HG02973 (cell line): ENCODE data around the gene UBALD2.
"Not testable (repeated sequence)": the region's sequence is repeated elsewhere in the genome, so short reads cannot be mapped to it uniquely, and the experiment has no call there.

Experiments used
- ATAC-seq: cut with Tn5 transposase; IDR thresholded peaks from one replicate; pipeline ENCODE4 v1.9.1; 2021; ENCODE audit warnings: moderate library complexity; ENCODE audit not compliant: unreplicated experiment

The UBALD2 gene

DNA sequence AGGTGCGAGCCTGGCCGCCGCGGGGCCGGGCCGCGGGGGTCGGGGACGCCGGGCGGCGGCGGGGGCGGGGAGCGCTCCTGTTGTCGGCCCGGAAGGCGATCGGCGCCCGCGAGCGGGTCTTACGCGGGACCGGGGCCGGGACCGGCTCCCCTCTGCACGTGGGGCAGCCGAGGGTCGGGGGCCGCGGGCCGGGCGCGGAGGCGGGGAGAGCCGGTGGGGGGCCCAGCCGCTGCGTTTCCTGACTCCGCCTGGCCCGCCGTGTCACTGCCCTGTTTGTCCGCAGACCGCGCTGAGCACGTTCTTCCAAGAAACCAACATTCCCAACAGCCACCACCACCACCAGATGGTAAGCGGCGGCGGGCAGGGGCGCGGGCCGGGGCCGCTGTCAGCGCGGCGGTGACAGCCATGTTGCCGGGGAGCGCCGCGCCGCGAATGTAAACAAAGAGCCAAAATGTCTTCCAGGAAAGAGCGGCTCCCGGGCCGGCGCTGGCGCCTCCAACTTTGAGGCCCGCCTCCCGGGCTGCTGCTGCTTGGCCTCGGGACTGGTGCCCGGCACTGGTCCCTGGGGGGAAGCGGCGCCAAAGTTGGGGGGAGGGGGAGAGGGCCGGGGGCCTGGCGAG lies 586 bp downstream of the UBALD2 start:
- no peak for ATAC-seq

DNA sequence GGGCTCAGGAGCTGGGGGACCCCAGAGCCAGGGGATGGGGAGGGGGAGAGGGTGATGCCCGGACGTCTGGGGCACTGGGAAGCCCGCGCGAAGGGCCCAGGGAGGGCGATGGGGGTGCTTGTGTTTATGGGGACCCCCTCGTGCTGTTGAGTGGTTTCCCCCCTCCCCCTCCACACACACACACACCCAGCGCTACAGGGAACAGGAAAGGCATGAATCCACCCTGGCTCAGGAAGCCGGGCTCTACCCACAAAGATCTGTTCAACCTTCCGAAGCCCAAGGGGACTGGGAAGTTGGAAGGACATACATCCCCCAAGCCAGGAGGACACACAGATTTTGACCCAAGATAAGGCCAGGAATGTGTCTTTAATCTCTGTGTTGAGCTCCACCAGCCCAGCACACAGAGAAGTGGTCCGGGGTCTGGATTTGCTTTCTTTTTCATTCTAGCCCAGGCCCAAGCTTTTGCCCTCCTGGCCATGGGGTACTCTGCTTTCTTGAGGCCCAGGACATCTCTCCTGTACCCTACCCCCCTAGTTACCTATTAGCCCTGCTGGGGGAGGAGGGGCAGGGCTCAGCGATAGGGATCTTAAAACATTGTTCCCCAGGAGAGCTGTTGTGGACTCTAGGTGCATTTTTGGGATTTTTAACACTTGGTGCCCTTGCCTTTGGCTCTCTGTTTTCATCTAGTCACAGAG lies 1.2 kb downstream of the UBALD2 start:
- no peak for ATAC-seq

DNA sequence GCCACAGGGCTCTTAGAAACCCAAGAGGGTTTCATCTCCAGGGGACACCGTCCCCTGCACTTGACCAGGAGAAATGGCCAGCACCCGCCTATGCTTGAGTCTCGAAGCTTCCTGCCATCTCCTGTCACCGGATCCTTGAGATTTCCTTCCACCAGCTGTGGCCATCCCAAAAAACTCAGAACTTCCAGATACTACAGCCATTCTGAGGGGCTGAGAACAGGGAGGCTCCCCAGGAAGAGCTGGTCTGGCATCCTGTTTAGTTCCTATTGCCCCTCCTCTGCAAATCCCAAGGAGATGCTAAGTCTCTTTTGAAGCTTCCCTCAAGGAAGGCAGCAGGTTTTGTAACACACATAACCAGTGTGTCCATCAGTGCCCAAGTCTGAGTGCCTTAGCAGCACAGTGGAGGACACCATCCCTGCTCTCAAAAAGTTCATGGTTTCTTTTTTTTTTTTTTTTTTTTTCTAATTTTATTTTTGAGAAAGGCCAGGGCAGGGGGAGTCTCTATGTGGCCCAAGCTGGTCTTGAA lies 2.0 kb downstream of the UBALD2 start:
- ATAC-seq, result no peak

DNA sequence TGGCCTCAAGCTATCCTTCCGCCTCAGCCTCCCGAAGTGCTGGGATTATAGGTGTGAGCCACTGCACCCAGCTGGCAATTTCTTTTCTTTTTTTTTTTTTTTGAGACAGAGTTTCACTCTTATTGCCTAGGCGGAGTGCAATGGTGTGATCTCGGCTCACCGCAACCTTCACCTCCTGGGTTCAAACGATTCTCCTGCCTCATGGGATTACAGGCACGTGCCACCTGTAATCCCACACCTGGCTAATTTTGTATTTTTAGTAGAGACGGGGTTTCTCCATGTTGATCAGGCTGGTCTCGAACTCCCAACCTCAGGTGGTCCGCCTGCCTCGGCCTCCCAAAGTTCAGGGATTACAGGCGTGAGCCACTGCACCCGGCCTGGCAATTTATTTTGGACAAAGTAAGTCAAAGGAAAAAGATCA lies 2.4 kb downstream of the UBALD2 start:
- ATAC-seq, result not testable (repeated sequence)

DNA sequence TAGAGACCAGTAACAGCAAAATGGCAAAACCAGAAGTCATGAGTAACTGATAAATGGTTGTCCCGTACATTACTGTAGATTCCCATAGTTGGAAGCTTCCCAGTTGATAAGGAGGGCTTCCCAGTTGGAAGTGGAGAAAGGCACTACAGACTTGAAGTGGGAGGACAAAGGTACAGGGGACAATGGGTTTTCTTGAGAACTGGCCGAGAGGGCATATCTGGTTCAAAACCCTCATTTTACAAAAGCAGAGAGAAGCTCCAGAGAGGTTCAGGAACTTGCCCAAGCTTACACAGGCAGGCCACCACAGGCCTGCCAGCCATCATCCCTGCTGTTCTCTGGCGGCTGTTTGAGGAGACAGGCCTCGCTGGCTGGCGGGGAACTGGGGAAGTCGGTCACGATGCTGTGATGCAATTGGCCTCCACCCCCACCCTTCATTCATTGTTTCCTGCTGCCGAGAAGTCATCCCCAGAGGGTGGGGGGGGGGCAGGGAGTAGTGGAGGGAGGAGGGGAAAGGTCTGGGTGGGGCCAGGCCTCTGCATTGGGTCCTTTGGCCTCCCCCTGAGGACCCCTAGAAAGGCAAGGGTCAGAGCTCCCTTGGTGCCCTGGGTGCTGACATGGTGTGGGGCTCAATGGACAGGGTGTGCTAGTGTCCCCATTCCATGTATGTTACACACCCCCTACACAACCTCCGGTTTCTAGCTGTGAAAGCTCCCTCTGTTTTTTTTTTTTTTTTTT lies 3.0 kb downstream of the UBALD2 start:
- ATAC-seq, result no peak

DNA sequence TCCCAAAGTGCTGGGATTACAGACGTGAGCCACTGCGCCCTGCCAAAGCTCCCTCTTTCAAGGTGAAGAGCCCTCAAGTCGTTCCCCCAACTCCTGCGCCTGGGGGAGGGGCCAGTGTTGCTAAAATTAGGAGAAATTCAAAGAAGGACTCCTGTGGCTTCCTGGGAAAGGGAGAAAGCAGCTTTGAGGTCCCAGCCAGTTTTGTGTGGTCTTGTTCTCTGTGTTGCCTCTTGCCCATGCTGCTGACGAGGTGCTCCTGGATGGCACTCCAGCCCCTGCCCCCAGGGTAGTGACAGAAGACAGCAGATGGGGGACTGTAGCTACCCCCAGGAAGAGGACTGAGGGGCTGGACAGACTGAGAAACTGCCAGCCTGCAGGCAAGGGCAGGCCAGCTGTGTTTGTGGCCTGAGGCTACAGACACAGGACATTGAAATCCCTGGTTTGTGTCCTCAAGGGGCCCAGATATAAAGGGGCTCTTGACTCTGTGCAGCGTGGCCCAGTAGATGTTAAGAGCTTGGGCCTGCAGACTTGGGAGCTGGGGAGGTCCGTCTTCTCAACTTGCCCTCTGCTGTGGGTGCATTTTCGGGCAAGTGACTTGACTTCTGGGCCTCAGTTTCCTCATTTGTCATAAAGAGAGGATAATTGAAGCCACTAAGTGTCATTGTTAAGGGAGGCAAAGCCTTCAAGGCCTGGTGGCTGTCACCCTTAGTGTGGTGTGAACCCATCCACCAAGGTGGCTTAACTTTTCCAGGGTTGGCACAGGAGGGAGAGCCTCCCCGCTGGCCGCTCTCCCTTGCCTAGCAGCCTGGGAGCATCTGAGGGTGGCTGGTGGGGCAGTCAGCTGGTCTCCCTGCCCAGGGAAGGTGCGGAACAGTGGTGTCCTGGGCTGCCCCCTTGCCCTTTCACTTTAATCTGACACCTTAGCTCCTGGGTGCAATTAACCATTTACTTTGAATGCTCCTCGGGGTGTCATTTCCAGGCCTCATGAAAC lies 4.1 kb downstream of the UBALD2 start:
- ATAC-seq, result no peak

DNA sequence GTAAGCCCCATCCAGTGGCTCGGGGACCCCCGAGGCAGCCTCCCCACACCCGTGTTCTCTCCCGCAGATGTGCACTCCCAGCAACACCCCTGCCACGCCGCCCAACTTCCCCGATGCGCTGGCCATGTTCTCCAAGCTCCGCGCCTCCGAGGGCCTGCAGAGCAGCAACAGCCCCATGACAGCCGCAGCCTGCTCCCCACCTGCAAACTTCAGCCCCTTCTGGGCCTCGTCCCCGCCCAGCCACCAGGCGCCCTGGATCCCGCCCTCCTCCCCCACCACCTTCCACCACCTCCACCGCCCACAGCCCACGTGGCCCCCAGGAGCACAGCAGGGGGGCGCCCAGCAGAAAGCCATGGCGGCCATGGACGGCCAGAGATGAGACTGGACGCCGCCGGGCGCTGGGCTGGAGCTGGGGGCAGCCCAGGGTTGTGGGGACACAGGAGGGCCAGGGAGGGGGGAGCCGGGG lies 5.0 kb downstream of the UBALD2 start:
- no peak for ATAC-seq

DNA sequence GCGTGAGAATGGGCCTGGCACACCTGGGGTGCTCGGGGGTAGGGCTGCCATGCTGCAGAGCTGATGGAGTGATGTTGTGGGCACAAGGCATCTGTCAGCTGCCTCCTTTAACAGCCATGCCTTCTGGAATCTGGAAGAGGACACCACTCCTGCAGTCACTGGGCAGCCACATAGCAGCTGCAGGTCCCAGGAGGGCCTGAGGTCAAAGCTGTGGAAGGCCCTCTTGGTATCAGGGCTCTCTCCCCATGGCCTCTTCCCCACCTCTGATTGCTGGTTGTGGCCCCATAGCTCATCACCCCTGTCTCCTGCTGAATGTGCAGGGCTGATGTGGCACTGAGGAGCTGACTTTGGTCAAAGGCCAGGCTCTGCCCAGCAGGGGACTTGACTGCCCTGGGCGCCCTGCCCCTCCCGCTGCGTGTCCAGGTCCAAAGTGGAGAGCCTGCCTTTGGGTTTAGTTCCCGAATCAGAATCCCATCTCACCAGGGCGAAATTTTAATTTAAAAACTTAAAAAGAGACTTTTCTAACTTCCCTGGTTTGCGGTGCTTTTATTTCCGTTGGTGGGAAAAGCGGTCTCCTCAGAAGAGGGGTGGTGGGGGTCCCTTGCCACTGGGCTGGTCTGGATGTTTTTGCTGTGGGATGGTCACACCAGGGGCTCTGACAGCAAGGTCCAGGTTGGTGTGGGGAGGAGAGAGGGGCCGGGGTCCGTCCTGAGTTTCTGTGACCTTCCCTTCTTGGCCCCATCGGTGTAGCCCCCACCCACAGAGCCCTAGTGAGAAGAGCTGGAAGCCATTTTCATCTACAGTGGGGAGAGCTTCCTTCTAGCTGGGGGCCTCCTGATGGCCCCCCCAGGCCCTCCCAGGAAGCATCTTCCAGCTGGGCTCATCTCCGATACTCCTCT lies 5.9 kb downstream of the UBALD2 start:
- peak; percentile 1 for ATAC-seq

DNA sequence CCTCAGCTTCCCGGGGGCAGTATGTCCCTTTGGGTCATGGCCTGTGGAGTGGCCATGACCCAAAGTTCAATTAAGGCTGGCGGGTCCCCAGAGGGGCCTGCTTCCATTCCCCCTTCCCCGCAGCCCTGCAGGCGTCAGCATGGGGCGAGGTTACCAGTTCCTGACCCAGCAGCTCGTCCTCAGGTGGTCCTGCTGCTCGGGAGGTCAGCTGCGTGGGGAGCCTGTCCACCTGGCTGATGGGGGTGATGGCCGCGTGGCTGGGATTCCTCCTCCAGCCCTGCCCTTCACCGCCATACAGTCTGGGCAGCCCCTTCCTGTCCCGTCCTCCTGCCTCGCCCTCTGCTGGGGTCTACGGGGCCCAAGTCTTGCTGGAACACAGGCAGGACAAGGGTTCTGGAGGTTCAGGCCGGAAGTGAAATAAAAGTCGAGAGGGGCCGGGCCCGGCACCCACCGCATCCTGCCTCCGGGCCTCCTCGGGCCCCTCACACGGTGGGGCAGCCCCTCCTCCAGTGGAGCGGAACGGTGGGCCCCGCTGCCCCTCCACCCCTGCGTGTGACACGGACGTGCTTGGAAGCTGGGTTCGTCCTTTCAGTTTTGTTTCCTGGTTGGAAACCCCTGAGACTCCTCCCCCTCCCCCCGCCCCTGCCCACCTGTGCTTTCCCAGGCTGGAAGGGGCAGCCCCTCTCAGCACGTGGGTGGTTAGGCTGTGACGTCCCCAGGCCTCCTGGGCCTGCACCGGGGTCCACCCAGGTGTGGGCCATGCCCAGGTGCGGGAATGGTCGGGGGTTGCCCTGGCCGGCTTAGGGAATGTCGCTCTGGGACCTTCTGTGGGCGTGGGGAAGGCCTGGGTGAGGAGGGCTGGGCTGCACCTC lies 6.8 kb downstream of the UBALD2 start:
- ATAC-seq, result peak; percentile 47

DNA sequence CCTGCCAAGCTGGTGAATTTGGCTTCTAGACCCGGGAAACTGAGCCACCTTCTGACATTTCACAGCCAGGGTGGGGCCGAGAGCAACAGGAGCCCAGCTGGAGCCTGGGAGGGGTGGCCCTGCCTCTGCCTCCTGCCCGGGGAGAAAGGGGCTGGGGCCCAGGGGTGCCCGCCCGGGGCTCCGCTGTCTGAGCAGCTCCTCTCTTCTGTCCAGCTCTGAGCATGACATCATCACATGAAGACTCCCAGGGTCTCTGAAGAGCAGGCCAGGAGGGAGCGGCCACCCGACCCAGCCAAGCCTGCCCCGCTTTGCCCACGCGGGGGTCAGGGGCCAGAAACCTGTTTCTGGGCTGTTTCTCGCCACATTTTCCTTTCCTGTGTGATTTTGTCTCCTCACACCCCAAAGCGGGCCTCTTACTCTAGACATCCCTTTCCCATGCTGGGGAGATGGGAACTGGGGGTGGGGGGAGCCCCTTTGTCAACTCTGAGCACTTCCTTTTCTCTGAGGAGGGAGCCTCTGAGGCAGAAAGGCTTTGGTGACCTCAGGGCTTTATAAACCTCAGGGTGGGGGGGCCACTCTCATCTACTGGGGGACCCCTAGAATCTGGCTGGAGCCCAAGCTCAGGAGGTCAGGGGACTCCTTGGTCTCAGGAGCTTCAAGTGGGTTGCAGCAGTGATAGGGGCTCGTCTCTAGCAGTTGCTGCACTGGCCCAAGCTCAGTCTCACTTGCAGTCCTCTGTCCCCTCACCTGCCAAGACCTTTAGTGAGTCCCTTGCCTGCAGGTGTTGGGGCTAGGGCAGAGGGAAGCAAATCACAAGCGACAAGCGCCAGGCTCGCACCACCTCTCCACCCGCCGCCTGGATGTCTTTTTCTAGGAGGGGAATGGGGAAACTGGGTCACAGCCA lies 7.6 kb downstream of the UBALD2 start:
- peak; percentile 12 for ATAC-seq

DNA sequence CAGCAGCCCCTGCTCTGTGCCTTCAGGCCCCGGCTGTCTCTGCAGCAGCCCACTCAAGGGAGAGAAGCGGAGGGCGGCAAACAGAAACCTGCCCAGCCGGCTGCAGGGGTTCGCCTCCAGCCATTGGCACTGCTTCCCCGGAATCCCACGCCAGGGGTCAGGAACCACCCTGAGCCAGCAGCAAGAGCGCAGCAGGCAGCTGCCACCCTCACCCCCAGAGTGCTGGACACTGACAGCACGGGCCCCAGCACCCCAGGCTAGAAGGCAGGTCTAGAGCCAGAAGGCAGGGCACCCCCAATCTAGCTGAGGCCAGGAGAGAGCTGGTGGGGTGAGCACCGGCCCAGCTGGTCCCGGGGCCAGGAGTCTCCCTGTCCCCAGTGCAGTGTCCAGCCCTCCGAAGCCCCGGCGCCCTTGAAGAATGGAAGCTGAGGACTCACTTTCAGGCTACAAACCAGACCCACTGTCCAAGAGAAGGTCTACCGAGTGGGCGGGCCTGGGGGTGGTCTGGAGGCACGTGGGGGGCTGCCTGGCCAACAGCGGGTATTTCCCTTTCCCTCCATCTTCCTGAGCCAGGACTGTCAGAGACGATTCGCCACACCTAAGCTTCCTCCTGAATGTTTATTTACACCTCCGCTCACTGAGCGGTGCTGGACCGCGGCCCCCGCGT lies 8.4 kb downstream of the UBALD2 start:
- ATAC-seq, result no peak

DNA sequence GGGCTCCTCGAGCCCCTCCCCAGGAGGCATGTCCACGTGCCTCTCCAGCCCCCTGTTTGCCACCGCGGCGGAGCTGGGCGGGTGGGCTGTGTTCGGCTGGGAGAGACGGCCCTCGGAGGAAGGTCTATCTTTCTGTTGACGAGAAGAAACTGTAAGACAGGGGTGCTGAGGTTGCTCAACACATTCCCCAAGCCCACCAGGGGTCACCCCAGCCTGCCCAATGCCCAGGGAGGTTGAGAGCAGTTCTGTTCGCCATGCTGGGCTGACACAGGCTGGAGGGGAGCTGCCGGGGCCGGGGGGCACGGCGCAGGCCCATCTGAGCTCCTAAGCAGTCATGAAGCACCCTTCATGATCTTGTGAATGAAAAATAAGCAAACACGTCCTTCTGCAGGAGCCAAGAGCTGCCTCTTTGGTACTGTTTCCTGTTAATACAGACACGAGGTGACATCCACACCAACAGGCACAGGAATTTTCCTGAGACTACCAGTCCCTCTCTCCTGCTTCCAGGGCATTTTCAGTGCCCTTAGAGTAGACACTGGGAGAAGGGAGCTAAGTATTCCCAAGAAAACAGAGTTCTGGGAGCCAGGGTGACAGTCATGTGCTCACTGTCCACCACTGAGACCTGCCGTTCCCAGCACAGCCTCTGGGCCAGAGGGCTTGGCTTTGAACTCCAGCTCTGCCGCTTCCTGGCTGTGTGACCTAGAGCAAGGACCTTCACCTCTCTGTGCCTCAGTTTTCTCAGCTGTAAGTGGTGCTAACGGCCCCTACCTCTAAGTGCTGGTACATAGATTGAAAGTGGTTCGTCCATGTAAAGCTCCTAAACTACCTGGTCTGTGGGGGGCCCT lies 9.2 kb downstream of the UBALD2 start:
- ATAC-seq, result no peak

DNA sequence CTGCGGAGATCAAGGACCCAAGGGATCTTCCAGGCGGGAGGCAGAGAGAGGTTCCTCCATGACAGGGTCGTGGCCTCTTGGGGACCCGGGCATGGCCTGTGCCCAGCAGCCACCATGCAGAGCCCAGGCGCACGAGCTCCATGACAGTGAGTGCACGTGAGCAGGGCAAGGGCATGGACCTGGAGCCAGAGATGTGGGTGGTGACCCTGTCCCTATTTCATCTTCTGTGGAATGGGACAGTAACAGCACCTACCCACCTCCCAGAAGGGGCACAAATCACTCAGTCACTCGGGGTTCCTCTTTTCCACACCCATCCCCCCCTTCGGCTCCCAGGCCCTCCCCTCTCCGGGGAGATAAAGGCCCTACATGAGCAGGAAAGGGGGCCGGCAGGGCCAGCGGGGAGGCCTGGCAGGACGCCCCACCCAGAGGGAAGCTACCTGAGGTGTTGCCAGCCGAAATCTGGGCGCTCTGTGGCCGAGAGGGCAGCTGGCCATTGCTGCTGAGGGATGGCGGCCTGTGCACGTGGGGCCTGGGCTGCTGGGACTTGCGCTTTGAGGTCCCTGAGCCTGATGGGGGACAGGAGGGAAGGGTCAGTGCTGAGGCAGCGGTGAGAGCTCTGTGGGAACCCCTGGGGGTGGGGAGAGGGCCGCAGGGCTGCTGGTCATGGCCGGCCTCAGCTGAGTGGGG lies 10.4 kb downstream of the UBALD2 start:
- ATAC-seq, result no peak

DNA sequence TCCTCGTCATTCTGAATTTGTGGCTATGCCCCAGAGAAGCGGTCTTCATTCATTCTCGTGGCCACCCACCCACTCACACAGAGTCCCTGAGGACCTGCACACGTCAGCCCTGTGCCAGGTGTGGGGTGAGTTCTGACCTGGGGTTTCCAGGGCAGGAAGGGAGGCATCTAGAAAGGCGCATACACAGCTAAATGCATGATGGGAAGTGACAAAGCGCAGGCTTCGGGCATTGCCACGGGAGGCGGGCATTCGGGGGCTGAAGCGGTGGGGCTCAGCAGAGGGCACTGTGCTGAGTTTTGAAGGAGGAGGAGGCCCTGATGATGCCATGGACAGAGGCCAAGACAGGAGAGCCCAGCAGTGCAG lies 10.9 kb downstream of the UBALD2 start:
- no peak for ATAC-seq

DNA sequence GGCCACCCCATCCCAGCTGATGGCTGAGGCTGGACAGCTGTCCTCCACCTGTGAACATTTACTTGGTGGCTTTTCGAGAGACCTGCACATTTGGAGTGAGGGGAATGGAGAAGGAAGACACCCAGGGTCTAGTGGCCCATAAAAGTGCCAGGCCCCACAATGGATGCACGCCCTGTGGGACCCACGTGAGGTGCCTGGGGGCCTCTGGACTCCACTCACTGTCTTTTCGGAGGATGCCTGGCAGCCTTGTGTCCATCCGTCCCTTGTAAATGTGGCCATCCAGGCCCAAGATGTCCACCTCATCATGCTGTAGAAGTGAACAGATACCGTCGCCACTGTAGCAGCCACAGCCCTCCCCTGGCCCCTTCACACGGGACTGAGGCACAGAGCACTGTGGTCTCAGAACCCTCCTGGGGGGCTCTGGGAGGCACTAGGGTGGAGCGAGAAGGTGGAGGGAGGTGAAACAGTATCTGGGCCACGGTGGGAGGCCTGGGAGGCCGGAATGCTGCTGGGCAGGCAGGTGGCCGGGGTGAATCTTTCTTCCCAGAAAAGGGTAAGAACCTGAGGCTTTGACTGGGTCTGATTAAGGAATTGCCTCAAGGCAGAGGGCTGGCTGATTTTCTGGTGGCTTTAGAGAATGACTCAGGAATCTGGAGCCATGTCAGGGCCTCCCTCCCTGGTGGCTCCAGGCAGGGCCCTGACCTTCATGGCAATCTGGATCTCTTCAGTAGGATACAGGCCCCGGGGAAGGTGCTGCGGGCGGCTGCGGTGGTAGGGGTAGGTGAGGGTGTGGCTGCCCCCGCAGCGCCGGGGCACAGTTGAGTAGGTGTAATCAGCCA lies 11.5 kb downstream of the UBALD2 start:
- no peak for ATAC-seq
